ENCODE results near the gene GPRC5A. TPM values are rescaled to one million over a fixed set of nuclear protein-coding genes. Genes with fewer than 3 reads are reported as not detected.

The GPRC5A gene
- total and polyA plus RNA-seq, 2 of the 4 experiments (the other 2 are of a cell fraction) = 49.6 to 201 TPM

DNA sequence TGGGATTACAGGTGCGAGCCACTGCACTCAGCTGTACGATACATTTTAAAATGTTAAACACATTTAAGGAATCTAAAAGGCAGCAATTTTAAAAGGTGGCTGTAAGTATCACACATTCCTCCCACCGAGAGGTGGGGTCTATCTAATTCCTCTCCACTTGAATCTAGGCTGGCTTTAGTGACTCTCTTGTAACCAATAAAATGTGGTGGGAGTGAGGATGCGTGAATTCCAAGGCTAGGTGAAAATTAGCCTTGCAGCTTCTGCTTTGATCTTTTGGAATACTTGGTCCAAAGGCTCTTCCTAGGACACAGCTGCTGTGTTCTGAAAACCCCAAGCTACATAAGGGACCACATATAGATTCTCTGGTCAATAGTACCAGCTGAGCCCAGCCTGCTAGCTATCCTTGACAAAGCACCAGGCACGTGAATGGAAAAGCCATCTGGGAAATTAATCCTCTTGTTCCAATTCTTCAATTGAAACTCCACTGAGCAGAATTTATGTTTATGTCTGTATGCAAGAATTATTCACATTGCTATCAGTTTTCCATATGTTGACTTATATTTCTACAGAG lies 69.4 kb downstream of the GPRC5A start:
- in situ Hi-C loops (cut with MboI; ENCODE audit: low sequenced_read_pairs) = no loop called here
- H3K9ac ChIP-seq (ENCODE audit: low read depth, low read length) = no peak overlapping the region
- no peak overlapping the region for H2AK5ac ChIP-seq (ENCODE audit: low read depth, low read length)
- no peak overlapping the region for H4K91ac ChIP-seq (ENCODE audit: insufficient read depth, low read depth, low read length)
- H3K4ac ChIP-seq (ENCODE audit: low read depth, low read length) = no peak overlapping the region
- WGBS, 2 experiments (ENCODE audit: extremely low coverage in 2 of 2, insufficient read length in 1 of 2) = no CpG with 5 or more reads among the region's 5 CpGs
- TF ChIP-seq MAFK (IDR thresholded peaks at IDR 0.05; ENCODE audit: low read depth, low read length) (no peak), RCOR1 (IDR thresholded peaks at IDR 0.05; ENCODE audit: insufficient replicate concordance, low read length) (no peak), POLR2A (IDR thresholded peaks at IDR 0.05; ENCODE audit: low read depth, low read length) (no peak), RFX5 (IDR thresholded peaks at IDR 0.05; ENCODE audit: low read depth, low read length) (no peak), MXI1 (IDR thresholded peaks at IDR 0.05; ENCODE audit: borderline replicate concordance, low read depth, low read length) (no peak), CTCF (conservative IDR thresholded peaks at IDR 0.05; ENCODE audit: low read depth, low read length) (no peak), NFE2L2 (IDR thresholded peaks at IDR 0.05; ENCODE audit: low read depth, low read length) (no peak)
- TF ChIP-seq, protein P1, sequence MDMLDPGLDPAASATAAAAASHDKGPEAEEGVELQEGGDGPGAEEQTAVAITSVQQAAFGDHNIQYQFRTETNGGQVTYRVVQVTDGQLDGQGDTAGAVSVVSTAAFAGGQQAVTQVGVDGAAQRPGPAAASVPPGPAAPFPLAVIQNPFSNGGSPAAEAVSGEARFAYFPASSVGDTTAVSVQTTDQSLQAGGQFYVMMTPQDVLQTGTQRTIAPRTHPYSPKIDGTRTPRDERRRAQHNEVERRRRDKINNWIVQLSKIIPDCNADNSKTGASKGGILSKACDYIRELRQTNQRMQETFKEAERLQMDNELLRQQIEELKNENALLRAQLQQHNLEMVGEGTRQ (IDR thresholded peaks at IDR 0.05; ENCODE audit: low read depth, low read length) = no peak
- no peak overlapping the region for H3K56ac ChIP-seq (ENCODE audit: extremely low read depth, insufficient read depth, low read length)
- H3K14ac ChIP-seq (replicated peaks; ENCODE audit: low read depth, low read length) = no peak overlapping the region
- no peak overlapping the region for H2BK5ac ChIP-seq (ENCODE audit: low read depth, low read length, poor library complexity, severe bottlenecking)
- BruUV-seq (replicated peaks) = no TSS peak
- intact Hi-C loops (cut with micrococcal nuclease) = no loop called here
- H3K9me1 ChIP-seq (ENCODE audit: insufficient read depth, low read length) = no peaks in the 10 kb centered on the region
- H3K27ac ChIP-seq (ENCODE audit: insufficient read depth, low read length) = no peak overlapping the region
- H2BK20ac ChIP-seq (ENCODE audit: low read depth, low read length) = no peak overlapping the region
- H3K23ac ChIP-seq (ENCODE audit: low read depth, low read length) = no peak overlapping the region
- no peak overlapping the region for H2AFZ ChIP-seq (replicated peaks; ENCODE audit: low read length, poor library complexity)
- no peaks in the 10 kb centered on the region for H3K79me1 ChIP-seq (ENCODE audit: low read depth in 1 of 2, low read length in 2 of 2)
- H3K18ac ChIP-seq (ENCODE audit: low read depth, low read length) = no peak overlapping the region
- ChIA-PET POLR2A (ENCODE audit: unreplicated experiment) (no interaction called here), CTCF (no interaction called here)
- H4K20me1 ChIP-seq (ENCODE audit: insufficient read depth, low read length) = no peaks in the 10 kb centered on the region
- H3K4me2 ChIP-seq (ENCODE audit: low read depth, low read length) = no peak overlapping the region
- H3K4me3 ChIP-seq (ENCODE audit: insufficient read depth, low read depth, low read length) = no peak overlapping the region
- no peak overlapping the region for H2BK15ac ChIP-seq (ENCODE audit: low read depth, low read length)
- peaks cover 2% of the 10 kb centered on the region; the same call in 1 of the 2 replicates for H3K4me1 ChIP-seq (ENCODE audit: control insufficient read depth, insufficient read depth, low read length)
- DNase-seq = no peak
- no peaks in the 10 kb centered on the region for H3K9me3 ChIP-seq (ENCODE audit: control insufficient read depth, insufficient read depth, low read length)
- H4K5ac ChIP-seq (ENCODE audit: low read depth, low read length) = no peak overlapping the region
- dilution Hi-C loops (cut with HindIII; ENCODE audit: low sequenced_read_pairs, unreplicated experiment) = no loop called here
- H3K36me3 ChIP-seq (ENCODE audit: control insufficient read depth, insufficient read depth, low read length) = no peaks in the 10 kb centered on the region
- H4K8ac ChIP-seq (ENCODE audit: low read depth in 2 of 2, low read length in 2 of 2) = no peak overlapping the region
- H2AK9ac ChIP-seq (replicated peaks; ENCODE audit: low read depth, low read length, poor library complexity) = no peak overlapping the region
- H3K27me3 ChIP-seq (ENCODE audit: control insufficient read depth, insufficient read depth, low read length) = no peaks in the 10 kb centered on the region
- ATAC-seq (ENCODE audit: low read depth) = no peak
- H2BK120ac ChIP-seq (ENCODE audit: low read depth, low read length) = no peak overlapping the region
